Suprapubic skin (tissue), 4 donors: ENCODE results near the gene APOBEC3A. TPM values are rescaled to one million over a fixed set of nuclear protein-coding genes. Genes with fewer than 3 reads are reported as not detected.

Experiments used
- DNase-seq, 2 donors: peaks; one replicate each; pipeline ENCODE4 v3.0.0-alpha.2; 2019; ENCODE audit warnings: low spot score in 2 of 2
- H3K27ac ChIP-seq: fragments of 200-600 bp; sonication (generic); one replicate; pipeline ENCODE4 v1.5.1; 2019
- H3K27me3 ChIP-seq: fragments of 200-600 bp; sonication (generic); one replicate; pipeline ENCODE4 v1.5.1; 2019
- H3K36me3 ChIP-seq: fragments of 200-600 bp; sonication (generic); one replicate; pipeline ENCODE4 v1.5.1; 2019
- H3K4me1 ChIP-seq: fragments of 200-600 bp; sonication (generic); one replicate; pipeline ENCODE4 v1.5.1; 2019
- H3K4me3 ChIP-seq: fragments of 200-600 bp; sonication (generic); one replicate; pipeline ENCODE4 v1.5.1; 2019; ENCODE audit warnings: mild to moderate bottlenecking
- H3K9me3 ChIP-seq: fragments of 200-600 bp; sonication (generic); one replicate; pipeline ENCODE4 v1.5.1; 2019
- CTCF ChIP-seq, 2 donors: fragments of 200-600 bp in 1 of 2; fragments of 450-650 bp in 1 of 2; sonication (generic) in 1 of 2; IDR thresholded peaks; one replicate each; pipeline ENCODE4 v1.5.1; 2016 to 2019; ENCODE audit warnings: antibody characterized with exemption in 2 of 2, mild to moderate bottlenecking in 1 of 2, moderate library complexity in 1 of 2
- EP300 ChIP-seq: sonication (generic); formaldehyde crosslinking; IDR thresholded peaks from one replicate; pipeline ENCODE4 v1.6.1; 2017; ENCODE audit warnings: antibody characterized with exemption
- POLR2A ChIP-seq, 2 donors: fragments of 450-650 bp; IDR thresholded peaks; one replicate each; pipeline ENCODE4 v1.6.1; 2017; ENCODE audit warnings: antibody characterized with exemption in 2 of 2, mild to moderate bottlenecking in 2 of 2, moderate library complexity in 2 of 2
- POLR2AphosphoS5 ChIP-seq, 3 donors: sonication (generic); formaldehyde crosslinking; IDR thresholded peaks; one replicate each; pipeline ENCODE4 v1.6.1; 2017; ENCODE audit warnings: antibody characterized with exemption in 3 of 3
- WGBS: methylation state at CpG from one replicate; pipeline ENCODE4 v1.1.5; 2018; 5-methylcytosine and 5-hydroxymethylcytosine counted together
- total RNA-seq, 4 donors: library from RNA; depleted of rRNA; stranded (reverse); fragments of >200 nt; gene quantifications; one replicate each; pipeline ENCODE4 v1.1.0, GENCODE V29; 2016

The APOBEC3A gene
- total RNA-seq, 4 donors from 2014 or later = 2.1 TPM; not detected in 3

GRCh38 chr22:38921806-38922205 lies 35.6 kb upstream of the APOBEC3A start:
- TF ChIP-seq CTCF (IDR thresholded peaks at IDR 0.05) (no peak), EP300 (no peak), POLR2AphosphoS5 (IDR thresholded peaks at IDR 0.05) (no peak), POLR2A (IDR thresholded peaks at IDR 0.05) (no peak)
- no peak for DNase-seq
- Histone ChIP-seq H3K4me1 (peaks cover 25% of the 10 kb centered on the region), H3K27ac (no peak overlapping the region), H3K36me3 (no peaks in the 10 kb centered on the region), H3K4me3 (no peak overlapping the region), H3K27me3 (no peaks in the 10 kb centered on the region), H3K9me3 (no peaks in the 10 kb centered on the region)
- WGBS = 88% methylated on average over 4 of the region's 4 CpGs

GRCh38 chr22:38923463-38924346 lies 33.7 kb upstream of the APOBEC3A start:
- Histone ChIP-seq H3K4me1 (peaks cover 32% of the 10 kb centered on the region), H3K4me3 (peak overlapping the region; percentile 15), H3K9me3 (no peaks in the 10 kb centered on the region), H3K27me3 (peaks cover 3% of the 10 kb centered on the region), H3K27ac (peak overlapping the region; percentile 75), H3K36me3 (no peaks in the 10 kb centered on the region)
- peak in 1 of 2 donors; percentile 81 for DNase-seq
- TF ChIP-seq CTCF (IDR thresholded peaks at IDR 0.05) (peak in 1 of 2 donors; percentile 36), POLR2A (IDR thresholded peaks at IDR 0.05) (no peak), EP300 (no peak), POLR2AphosphoS5 (IDR thresholded peaks at IDR 0.05) (peak in 1 of 3 donors; percentile 6)
- WGBS = 19% methylated on average over 10 of the region's 10 CpGs

GRCh38 chr22:38924347-38924952 lies 33.0 kb upstream of the APOBEC3A start:
- TF ChIP-seq POLR2A (IDR thresholded peaks at IDR 0.05) (no peak), POLR2AphosphoS5 (IDR thresholded peaks at IDR 0.05) (no peak), EP300 (no peak), CTCF (IDR thresholded peaks at IDR 0.05) (no peak)
- Histone ChIP-seq H3K27me3 (peaks cover 3% of the 10 kb centered on the region), H3K4me1 (peaks cover 32% of the 10 kb centered on the region), H3K9me3 (no peaks in the 10 kb centered on the region), H3K4me3 (peak overlapping the region; percentile 15), H3K36me3 (no peaks in the 10 kb centered on the region), H3K27ac (peak overlapping the region; percentile 75)
- WGBS = 13% methylated on average over 9 of the region's 9 CpGs
- DNase-seq = peak in 1 of 2 donors; percentile 72

- H3K27me3 ChIP-seq = peaks cover 3% of the 10 kb centered on the region
Observed at GRCh38 chr22:38925571-38926041, 31.8 kb upstream of the APOBEC3A start.

More at GRCh38 chr22:38925571-38926041, 31.8 kb upstream of the APOBEC3A start:
- peaks cover 32% of the 10 kb centered on the region for H3K4me1 ChIP-seq
- TF ChIP-seq CTCF (IDR thresholded peaks at IDR 0.05) (no peak), POLR2AphosphoS5 (IDR thresholded peaks at IDR 0.05) (no peak), EP300 (no peak), POLR2A (IDR thresholded peaks at IDR 0.05) (no peak)
- H3K36me3 ChIP-seq = no peaks in the 10 kb centered on the region
- no peak overlapping the region for H3K27ac ChIP-seq
- WGBS = 87% methylated on average over 6 of the region's 7 CpGs
- H3K9me3 ChIP-seq = no peaks in the 10 kb centered on the region
- H3K4me3 ChIP-seq = no peak overlapping the region
- no peak for DNase-seq
